NCI-H1105 (cell line): Measurements from ENCODE around the gene FTO.

ENCODE experiments used
- DNase-seq: peaks from one replicate; lab custom pipeline; 2025; lab: John Stamatoyannopoulos, UW

The FTO gene

GRCh38 chr16:53966821-53967571 is 263.0 kb downstream of the FTO start:
- no peak for DNase-seq

- no peak for DNase-seq
Observed at GRCh38 chr16:53967572-53967971, 263.6 kb downstream of the FTO start.

- no peak for DNase-seq
Observed at GRCh38 chr16:53968454-53968853, 264.5 kb downstream of the FTO start.

GRCh38 chr16:53968896-53969295 is 264.9 kb downstream of the FTO start:
- no peak for DNase-seq

GRCh38 chr16:53971616-53972015 is 267.7 kb downstream of the FTO start:
- no peak for DNase-seq

- no peak for DNase-seq
Observed at GRCh38 chr16:53973021-53973420, 269.1 kb downstream of the FTO start.

GRCh38 chr16:53974484-53975080 is 270.6 kb downstream of the FTO start:
- no peak for DNase-seq

GRCh38 chr16:53980675-53981074 is 276.7 kb downstream of the FTO start:
- DNase-seq: no peak

GRCh38 chr16:53982631-53983042 is 278.7 kb downstream of the FTO start:
- DNase-seq: no peak

- peak; percentile 88 for DNase-seq
Observed at GRCh38 chr16:53984936-53985335, 281.0 kb downstream of the FTO start.

GRCh38 chr16:53985861-53986260 is 281.9 kb downstream of the FTO start:
- no peak for DNase-seq

- DNase-seq: no peak
Observed at GRCh38 chr16:53986793-53987192, 282.8 kb downstream of the FTO start.

- no peak for DNase-seq
Observed at GRCh38 chr16:53988136-53988535, 284.2 kb downstream of the FTO start.

GRCh38 chr16:53989597-53989996 is 285.6 kb downstream of the FTO start:
- DNase-seq: no peak

- peak; percentile 57 for DNase-seq
Observed at GRCh38 chr16:53991754-53992378, 287.9 kb downstream of the FTO start.

GRCh38 chr16:53995378-53995777 is 291.4 kb downstream of the FTO start:
- no peak for DNase-seq

- no peak for DNase-seq
Observed at GRCh38 chr16:53996961-53997360, 293.0 kb downstream of the FTO start.

GRCh38 chr16:53998024-53998810 is 294.3 kb downstream of the FTO start:
- no peak for DNase-seq

- no peak for DNase-seq
Observed at GRCh38 chr16:53998966-53999522, 295.1 kb downstream of the FTO start.

- DNase-seq: no peak
Observed at GRCh38 chr16:53999841-54000240, 295.9 kb downstream of the FTO start.

- DNase-seq: no peak
Observed at GRCh38 chr16:54000361-54000760, 296.4 kb downstream of the FTO start.

- no peak for DNase-seq
Observed at GRCh38 chr16:54006693-54007092, 302.7 kb downstream of the FTO start.
